ENCODE results near the gene SLAMF9.

- no peak for TF ChIP-seq CTCF (IDR thresholded peaks at IDR 0.05)
- TF ChIP-seq POLR2A (IDR thresholded peaks at IDR 0.05) = no peak
These were observed 36.0 kb upstream of the SLAMF9 start for GRCh38 chr1:159990005-159990404.
